HG02852 (cell line): ENCODE results near the gene FGF18.

Experiments
- ATAC-seq: cut with Tn5 transposase; IDR thresholded peaks from one replicate; pipeline ENCODE4 v1.9.1; 2021; ENCODE audit warnings: mild to moderate bottlenecking, moderate library complexity; ENCODE audit not compliant: unreplicated experiment

The FGF18 gene

GRCh38 chr5:171436804-171437285 lies 17.4 kb downstream of the FGF18 start:
- ATAC-seq = no peak

- ATAC-seq = no peak
Measured at GRCh38 chr5:171437286-171437821, 17.9 kb downstream of the FGF18 start.

DNA sequence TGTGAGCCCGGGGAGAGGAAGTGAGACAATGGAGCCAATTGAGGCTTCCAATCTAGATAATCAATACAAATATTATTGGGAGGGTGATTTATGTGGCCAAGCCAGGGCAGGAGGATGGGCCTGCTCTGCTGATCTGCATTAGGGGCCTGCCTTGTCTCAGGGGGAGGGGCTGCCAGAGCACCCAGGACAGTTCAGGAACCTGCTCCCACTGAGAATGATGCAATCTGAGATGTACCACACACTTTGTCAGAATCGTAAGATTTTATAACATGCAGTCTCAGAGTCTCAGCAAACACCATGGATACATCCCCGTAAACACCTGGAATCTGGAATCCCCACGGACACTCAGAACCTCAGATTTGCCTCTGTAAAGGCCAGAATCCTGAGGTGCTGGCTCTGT lies 19.3 kb downstream of the FGF18 start:
- ATAC-seq = no peak

- ATAC-seq = no peak
Measured at GRCh38 chr5:171441246-171441791, 21.9 kb downstream of the FGF18 start.

DNA sequence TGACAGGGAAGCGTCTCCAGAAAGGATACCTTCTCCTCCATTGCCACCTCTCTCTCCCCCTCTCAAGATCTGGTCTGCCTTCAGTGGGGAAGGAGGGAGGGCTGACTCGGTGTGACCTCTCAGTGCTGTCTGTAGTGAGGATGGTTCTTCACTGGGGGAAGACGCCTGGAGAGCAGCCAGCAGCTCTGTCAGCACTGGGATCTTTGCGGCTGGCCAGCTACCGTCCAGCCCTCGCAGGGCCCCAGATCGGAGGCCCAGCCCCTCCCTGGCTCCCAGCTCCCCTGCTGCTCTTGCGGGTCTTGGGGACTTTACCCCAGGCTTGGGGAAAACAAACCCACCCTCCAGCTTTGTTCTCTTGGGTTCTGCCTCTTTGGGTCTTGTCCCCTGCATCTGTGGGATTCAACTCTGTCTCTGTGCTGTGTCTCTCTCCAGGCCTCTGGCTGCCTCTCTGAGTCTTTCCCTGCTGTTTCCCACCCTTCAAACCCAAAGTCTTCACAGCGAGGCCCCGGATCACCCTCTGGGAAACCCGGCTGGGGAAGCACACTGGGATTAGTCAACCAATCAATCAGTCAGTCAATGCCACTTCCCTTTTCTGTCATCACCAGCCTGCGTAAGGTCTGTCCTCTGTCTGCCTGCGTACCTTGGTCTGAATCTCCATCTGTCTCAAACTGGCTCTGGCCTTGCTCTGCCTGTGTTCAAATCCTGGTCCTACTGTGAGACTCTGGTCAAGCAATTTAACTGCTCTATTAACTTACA lies 23.0 kb downstream of the FGF18 start:
- no peak for ATAC-seq

DNA sequence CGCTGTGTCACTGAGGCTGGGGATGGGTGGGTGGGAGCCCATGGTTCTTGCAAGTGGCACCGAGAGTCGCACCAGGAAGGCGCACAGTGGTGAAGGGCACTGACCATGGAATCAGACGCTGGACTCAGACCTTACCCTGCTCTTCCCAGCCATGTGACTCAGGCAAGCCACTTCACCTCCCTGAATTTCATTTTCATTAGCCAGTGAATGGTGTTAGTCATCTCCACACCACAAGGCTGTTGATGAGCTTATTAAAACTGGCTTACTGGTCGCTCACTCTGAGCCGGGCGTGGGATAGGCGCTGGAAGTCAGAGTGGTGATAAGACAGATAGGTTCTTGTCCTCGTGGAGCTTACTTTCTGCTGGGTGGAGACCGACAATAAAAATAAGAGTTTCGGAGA lies 25.1 kb downstream of the FGF18 start:
- ATAC-seq = no peak

DNA sequence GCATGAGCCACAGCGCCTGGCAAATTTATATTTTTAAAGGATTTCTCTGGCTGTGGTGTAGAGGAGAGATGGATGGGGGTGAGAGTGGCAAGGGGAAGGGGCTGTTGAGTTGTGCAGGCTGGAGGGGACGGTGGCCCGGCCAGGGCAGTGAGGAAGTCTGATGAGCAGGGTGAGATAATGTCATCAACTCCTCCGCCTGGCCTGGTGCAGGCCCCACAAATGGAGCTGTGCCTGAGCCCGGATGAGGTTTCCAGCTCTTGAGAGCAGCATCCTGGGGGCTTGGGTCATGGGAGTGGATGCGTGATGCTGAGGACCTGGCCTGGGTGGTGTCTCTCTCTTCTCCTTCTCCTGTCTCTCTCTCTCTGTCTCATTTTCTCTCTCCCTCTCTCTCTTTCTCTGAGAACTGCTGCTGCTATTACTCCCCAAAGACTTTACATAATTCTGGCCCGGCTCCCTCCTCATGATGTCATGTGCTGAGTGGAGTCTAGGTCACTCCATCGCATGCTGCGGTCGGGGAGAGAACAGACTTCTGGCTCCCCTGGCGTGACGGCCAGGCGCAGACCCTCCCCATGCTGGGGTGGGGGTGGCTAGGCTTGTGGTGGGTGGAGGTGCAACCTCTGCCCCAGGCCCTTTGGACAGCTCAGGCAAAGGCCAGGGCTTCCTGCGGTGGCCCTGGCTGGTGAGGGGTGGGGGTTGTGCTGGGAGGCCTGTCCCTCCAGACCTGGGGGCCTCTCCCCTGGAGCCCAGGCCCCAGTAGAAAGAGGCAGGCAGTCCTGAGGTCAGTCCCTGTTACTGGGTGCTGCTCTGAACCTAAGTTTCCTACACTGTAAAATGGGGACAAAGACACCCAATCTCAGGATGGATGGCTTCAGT lies 26.4 kb downstream of the FGF18 start:
- ATAC-seq = no peak

GRCh38 chr5:171447226-171447625 lies 27.8 kb downstream of the FGF18 start:
- no peak for ATAC-seq

DNA sequence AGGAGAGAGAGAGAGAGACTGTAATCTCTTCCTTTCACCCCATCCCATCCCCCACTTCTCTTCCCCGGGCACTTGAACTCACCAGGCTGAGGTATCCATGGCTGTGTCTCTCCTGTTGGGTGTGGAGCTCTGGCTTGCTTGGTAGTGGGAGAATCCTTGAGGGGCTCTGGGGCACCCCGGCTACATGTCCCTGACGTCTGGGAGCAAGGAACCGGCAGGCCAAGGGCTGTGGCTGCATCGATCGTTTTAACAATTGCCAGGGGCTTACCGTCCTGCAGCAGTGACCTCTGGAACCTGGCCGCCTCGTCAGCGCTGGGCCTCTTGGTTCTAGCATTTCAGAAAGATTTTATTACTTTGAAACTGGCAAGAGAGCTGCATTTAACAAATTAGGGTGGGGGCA lies 30.0 kb downstream of the FGF18 start:
- ATAC-seq = no peak

- no peak for ATAC-seq
Measured at GRCh38 chr5:171450423-171451331, 31.2 kb downstream of the FGF18 start.

DNA sequence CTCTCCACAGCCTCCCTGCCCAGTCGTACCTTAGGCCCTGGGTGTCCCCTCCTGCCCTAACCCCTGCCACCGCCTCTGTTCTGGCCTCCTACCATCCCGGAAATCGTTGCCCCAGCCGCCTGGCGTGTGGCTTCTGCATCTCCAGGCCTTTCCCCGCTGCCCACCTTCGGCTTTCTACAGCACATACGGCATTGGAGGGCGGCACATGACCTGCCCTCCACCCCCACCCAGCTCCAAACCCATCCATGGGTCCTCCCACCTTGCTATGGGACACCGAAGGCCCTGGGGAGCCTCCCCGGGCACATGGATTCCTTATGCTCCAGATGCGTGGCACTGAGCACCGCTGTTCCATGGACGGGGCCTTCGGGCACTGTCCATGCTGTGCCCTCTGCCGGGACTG lies 32.0 kb downstream of the FGF18 start:
- no peak for ATAC-seq

GRCh38 chr5:171453056-171453725 lies 33.7 kb downstream of the FGF18 start:
- no peak for ATAC-seq

DNA sequence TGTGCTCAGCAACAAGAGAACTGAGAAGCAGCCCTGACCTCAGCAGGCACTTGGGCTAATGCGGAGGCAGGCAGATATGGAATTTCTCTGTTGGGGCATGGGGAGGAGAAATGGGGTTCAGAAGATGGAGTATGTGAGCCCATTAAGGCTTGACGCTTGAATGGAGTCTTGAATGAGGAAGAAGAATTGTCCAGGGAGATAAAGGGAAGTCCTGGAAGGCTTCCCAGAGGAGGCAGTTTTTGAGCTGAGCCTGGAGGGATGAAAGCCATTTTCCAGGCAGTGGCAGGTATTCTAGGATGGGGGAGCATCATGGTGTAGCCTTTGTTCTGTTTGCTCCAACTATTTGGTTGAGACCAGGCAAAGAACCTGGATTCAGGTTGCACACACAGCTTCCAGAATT lies 34.5 kb downstream of the FGF18 start:
- no peak for ATAC-seq

DNA sequence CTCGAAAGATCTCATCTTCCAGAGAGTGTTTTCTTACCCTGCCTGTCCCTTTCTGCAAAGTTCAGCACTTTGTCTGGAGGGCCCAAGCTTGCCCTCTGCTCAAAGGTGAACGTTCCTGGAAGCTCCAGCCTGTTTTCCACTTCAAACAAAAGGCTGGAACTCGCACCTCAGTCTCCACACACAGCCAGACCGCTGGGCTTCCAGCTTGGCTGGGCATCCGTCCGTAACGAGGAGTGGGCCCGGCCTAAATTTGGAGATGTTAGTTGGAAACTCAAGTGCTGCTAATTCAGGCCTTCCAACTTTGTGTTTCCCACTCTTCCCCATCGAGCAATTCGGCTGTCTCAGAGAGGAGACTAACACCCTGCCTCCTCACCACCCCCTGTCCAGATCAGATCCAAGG lies 35.1 kb downstream of the FGF18 start:
- ATAC-seq = no peak

- ATAC-seq = no peak
Measured at GRCh38 chr5:171455522-171455921, 36.1 kb downstream of the FGF18 start.

- no peak for ATAC-seq
Measured at GRCh38 chr5:171457208-171457981, 37.9 kb downstream of the FGF18 start.

DNA sequence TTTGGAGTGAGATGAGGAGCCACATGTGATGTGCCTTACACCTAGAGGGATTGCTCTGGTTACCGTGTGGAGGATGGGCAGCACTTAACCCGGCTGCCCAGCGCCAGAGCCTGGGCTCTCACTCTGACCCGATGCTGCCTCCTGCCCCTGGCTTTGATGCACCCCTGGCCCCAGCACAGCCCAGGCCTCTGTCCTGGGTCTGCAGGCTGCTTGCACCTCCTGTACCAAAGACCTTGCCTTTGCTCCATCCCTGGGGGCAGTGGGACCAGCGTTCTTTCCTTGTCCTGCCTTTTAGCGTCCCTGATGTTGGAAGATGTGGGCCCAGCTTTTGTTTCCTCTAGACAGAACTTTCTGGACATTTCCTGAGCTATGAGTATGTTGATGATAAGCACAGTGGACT lies 40.4 kb downstream of the FGF18 start:
- ATAC-seq = no peak

DNA sequence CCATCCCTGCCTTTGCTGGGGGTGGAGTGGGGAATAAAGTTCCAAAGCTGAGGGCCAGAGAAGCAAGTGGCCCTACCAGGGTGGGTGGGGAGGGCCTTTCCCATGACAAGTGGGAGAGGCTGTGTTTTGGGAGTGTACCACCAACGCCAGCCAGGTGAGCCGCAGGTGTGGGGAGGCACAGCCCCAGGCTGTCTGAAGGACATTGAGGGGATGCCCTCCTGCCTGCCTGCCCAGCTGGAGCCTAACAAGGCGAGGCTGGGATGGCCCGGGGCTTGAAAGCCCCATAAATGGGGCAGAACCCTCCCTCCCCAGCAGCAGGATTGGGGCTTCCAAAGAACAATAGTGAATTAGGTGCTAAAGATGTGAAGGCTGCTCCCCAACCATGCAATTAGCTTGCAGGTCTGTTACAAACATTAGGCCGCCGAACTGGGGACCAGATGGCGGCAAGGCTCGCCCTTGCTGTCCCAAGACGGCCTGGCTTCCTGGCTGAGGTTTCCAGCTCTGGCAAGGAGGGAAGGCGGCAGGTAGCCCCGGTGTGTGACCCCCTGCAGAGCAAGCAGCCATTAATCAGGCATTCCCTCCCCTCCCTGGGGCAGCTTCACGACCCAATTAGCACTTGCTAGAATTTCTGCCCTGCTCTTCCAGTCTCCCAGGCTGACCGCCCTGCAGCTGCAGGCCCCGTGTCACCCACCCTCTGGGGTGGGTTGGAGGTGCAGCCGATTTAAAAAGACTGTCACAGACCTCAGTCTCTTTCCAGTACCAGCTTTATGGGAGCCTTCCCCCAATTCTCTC lies 42.9 kb downstream of the FGF18 start:
- ATAC-seq = no peak
